ENCODE data around the gene HOMER1. TPM values are rescaled to one million over a fixed set of nuclear protein-coding genes. Genes with fewer than 3 reads are reported as not detected.

HOMER1 gene
- total and polyA plus RNA-seq, 2 of the 4 experiments (the other 2 are of a cell fraction) = 1.9 to 6.8 TPM

- ChIA-PET POLR2A (ENCODE audit: unreplicated experiment) (no interaction called here), CTCF (interaction anchor here (0.6 kb wide), 1 partner anchor 1141 kb away, joined by 3 read pairs; no protein-coding TSS in a partner anchor)
- no peak overlapping the region for H3K4me2 ChIP-seq (ENCODE audit: low read depth, low read length)
- H2BK5ac ChIP-seq (ENCODE audit: low read depth, low read length, poor library complexity, severe bottlenecking) = no peak overlapping the region
- no peak overlapping the region for H4K8ac ChIP-seq (ENCODE audit: low read depth in 2 of 2, low read length in 2 of 2)
- H3K27me3 ChIP-seq (ENCODE audit: control insufficient read depth, insufficient read depth, low read length) = no peaks in the 10 kb centered on the region
- H3K36me3 ChIP-seq (ENCODE audit: control insufficient read depth, insufficient read depth, low read length) = no peaks in the 10 kb centered on the region
- dilution Hi-C loops (cut with HindIII; ENCODE audit: low sequenced_read_pairs, unreplicated experiment) = no loop called here
- no peak overlapping the region for H3K4ac ChIP-seq (ENCODE audit: low read depth, low read length)
- no peak for ATAC-seq (ENCODE audit: low read depth)
- H3K14ac ChIP-seq (replicated peaks; ENCODE audit: low read depth, low read length) = no peak overlapping the region
- no peak for DNase-seq
- no peak overlapping the region for H4K5ac ChIP-seq (ENCODE audit: low read depth, low read length)
- H3K9me1 ChIP-seq (ENCODE audit: insufficient read depth, low read length) = no peaks in the 10 kb centered on the region
- H3K18ac ChIP-seq (ENCODE audit: low read depth, low read length) = no peak overlapping the region
- no peak overlapping the region for H3K9ac ChIP-seq (ENCODE audit: low read depth, low read length)
- H3K23ac ChIP-seq (ENCODE audit: low read depth, low read length) = no peak overlapping the region
- H4K20me1 ChIP-seq (ENCODE audit: insufficient read depth, low read length) = no peaks in the 10 kb centered on the region
- no peak overlapping the region for H3K4me3 ChIP-seq (ENCODE audit: insufficient read depth, low read depth, low read length)
- no peaks in the 10 kb centered on the region for H3K4me1 ChIP-seq (ENCODE audit: control insufficient read depth, insufficient read depth, low read length)
- no peak overlapping the region for H2BK20ac ChIP-seq (ENCODE audit: low read depth, low read length)
- no peaks in the 10 kb centered on the region for H3K9me3 ChIP-seq (ENCODE audit: control insufficient read depth, insufficient read depth, low read length)
- peaks cover 2 to 7% of the 10 kb centered on the region in 2 experiments; a peak in 3 of 4 replicates for H3K79me1 ChIP-seq (ENCODE audit: low read depth in 1 of 2, low read length in 2 of 2)
- BruUV-seq (replicated peaks) = no TSS peak
- H2AK9ac ChIP-seq (replicated peaks; ENCODE audit: low read depth, low read length, poor library complexity) = no peak overlapping the region
- TF ChIP-seq BHLHE40 (IDR thresholded peaks at IDR 0.05; ENCODE audit: low read depth, low read length) (no peak), RFX5 (IDR thresholded peaks at IDR 0.05; ENCODE audit: low read depth, low read length) (no peak), MXI1 (IDR thresholded peaks at IDR 0.05; ENCODE audit: borderline replicate concordance, low read depth, low read length) (no peak), FOS (IDR thresholded peaks at IDR 0.05; ENCODE audit: low read depth, low read length) (no peak), USF2 (IDR thresholded peaks at IDR 0.05; ENCODE audit: low read depth, low read length) (no peak), MAFK (IDR thresholded peaks at IDR 0.05; ENCODE audit: low read depth, low read length) (no peak), CHD1 (IDR thresholded peaks at IDR 0.05; ENCODE audit: low read depth, low read length) (no peak), CEBPB (IDR thresholded peaks at IDR 0.05; ENCODE audit: low read depth, low read length) (no peak), ELK1 (IDR thresholded peaks at IDR 0.05; ENCODE audit: borderline replicate concordance, low read depth, low read length) (no peak), POLR2A (IDR thresholded peaks at IDR 0.05; ENCODE audit: low read depth, low read length) (no peak), RAD21 (IDR thresholded peaks at IDR 0.05; ENCODE audit: low read length) (no peak)
- no peak overlapping the region for H3K27ac ChIP-seq (ENCODE audit: insufficient read depth, low read length)
- no CpG with 5 or more reads among the region's 3 CpGs for WGBS, 2 experiments (ENCODE audit: extremely low coverage in 2 of 2, insufficient read length in 1 of 2)
- no peak overlapping the region for H3K56ac ChIP-seq (ENCODE audit: extremely low read depth, insufficient read depth, low read length)
- H2AFZ ChIP-seq (replicated peaks; ENCODE audit: low read length, poor library complexity) = no peak overlapping the region
- no peak overlapping the region for H4K91ac ChIP-seq (ENCODE audit: insufficient read depth, low read depth, low read length)
- intact Hi-C loops (cut with micrococcal nuclease) = no loop called here
- no peak overlapping the region for H2AK5ac ChIP-seq (ENCODE audit: low read depth, low read length)
- H2BK120ac ChIP-seq (ENCODE audit: low read depth, low read length) = no peak overlapping the region
- in situ Hi-C loops (cut with MboI; ENCODE audit: low sequenced_read_pairs) = no loop called here
- no peak overlapping the region for H2BK15ac ChIP-seq (ENCODE audit: low read depth, low read length)
Measured at GRCh38 chr5:79517601-79518000, 3.7 kb upstream of the HOMER1 start.
